GM12873 (cell line): ENCODE data around the gene TMC1.
"Not testable (repeated sequence)": the region's sequence is repeated elsewhere in the genome, so short reads cannot be mapped to it uniquely, and the experiment has no call there.

Experiments
- TF ChIP-seq, protein P1 (sequence below): IDR thresholded peaks from 2 replicates; pipeline ENCODE4 v1.5.1; 2012; ENCODE audit warnings: low read depth, mild to moderate bottlenecking, moderate library complexity, low read length, control low read depth; ENCODE audit not compliant: insufficient read depth; ENCODE audit errors: missing control alignments

The TMC1 gene

DNA sequence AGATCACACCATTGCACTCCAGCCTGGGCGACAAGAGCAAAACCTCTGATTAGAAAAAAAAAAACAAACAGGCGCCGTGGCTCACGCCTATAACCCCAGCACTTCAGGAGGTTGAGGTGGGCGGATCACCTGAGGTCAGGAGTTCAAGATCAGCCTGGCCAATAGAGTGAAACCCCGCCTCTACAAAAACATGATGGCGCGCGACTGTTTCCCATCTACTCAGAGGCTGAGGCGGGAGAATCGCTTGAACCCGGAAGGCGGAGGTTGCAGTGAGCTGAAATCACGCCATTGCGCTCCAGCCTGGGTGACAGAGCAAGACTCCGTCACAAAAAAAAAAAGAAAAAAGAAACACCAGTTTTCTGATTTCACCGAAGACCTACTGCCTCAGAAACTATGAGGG lies at the start of gene TMC1:
Gene TMC1, plus strand, starts transcription at position 193 of the 400 bp plus-strand sequence. CDS start 127,041 bp downstream, outside the sequence.
- TF ChIP-seq, protein P1, sequence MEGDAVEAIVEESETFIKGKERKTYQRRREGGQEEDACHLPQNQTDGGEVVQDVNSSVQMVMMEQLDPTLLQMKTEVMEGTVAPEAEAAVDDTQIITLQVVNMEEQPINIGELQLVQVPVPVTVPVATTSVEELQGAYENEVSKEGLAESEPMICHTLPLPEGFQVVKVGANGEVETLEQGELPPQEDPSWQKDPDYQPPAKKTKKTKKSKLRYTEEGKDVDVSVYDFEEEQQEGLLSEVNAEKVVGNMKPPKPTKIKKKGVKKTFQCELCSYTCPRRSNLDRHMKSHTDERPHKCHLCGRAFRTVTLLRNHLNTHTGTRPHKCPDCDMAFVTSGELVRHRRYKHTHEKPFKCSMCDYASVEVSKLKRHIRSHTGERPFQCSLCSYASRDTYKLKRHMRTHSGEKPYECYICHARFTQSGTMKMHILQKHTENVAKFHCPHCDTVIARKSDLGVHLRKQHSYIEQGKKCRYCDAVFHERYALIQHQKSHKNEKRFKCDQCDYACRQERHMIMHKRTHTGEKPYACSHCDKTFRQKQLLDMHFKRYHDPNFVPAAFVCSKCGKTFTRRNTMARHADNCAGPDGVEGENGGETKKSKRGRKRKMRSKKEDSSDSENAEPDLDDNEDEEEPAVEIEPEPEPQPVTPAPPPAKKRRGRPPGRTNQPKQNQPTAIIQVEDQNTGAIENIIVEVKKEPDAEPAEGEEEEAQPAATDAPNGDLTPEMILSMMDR: not testable (repeated sequence)

DNA sequence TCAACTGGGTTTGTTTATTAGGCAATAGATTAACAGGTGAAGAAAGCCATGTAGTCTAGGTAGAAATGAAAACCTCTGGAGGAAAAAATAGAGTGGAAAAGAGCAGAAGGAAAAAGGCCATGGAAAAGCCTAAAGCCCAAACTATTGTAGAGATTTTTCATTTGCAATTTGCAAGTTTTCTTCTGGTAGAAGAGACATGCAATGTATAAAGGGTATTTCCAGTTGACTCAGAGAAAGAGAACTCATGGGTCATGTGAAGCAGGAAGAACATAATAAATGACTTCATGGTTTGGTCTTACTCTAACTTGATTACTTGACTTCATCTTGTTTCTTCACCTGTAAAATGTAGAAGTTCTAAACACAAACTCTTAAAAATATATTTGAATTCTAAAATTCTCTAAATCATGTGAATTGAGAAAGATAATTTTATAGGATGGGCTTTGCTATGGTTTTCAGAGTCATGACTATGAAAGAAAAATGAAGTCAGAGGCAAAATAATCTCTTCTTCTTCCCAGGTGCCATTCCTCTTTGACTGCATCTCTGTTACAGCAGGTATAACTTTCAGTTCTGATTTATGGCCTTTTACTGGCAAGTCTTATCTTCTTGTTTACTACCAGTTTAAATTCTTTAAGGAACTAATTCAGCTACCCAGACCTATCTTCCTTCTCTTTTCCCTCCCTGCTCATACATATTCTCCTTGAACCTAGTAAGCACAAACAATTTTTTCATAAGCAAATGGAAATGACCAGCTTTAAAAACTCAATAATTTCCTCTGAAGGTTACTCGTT lies 47.7 kb upstream of the TMC1 start:
- TF ChIP-seq, protein P1: no peak

DNA sequence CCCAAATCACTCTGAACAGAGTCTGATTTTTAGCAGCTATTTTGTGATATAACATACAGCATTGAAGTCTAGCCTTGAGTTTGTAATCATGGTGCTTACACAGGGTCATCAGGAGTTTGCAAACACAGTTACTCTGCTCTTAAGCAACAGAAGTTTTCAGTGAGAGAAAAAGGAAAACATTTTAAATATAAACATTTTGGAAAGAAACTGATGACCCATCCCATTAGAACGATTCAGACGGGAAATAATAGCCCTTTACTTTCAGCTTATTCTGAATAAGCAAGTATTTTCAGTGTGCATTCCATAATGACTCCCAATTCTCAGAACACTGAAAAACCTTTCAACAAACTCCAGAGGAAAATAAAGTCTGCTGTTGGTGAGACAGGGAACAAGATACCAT lies 46.7 kb upstream of the TMC1 start:
- TF ChIP-seq, protein P1: no peak

DNA sequence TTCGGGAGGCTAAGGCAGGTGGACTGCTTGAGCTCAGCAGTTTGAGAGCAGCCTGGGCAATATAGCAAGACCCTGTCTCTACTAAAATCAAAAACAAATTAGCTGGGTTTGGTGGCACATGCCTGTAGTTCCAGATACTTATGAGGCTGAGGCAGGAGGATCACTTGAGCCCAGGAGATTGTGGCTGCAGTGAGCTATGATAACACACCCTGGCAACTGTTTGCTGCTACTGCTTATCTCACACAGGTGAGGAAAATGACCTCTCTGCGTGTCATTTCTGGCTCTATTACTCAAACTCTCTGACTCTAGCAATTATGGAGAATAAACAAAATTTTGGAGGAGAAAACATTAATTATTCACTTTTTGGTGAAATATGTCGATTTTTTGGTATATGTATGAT lies 45.3 kb upstream of the TMC1 start:
- TF ChIP-seq, protein P1: no peak

GRCh38 chr9:72476617-72477437 lies 44.6 kb upstream of the TMC1 start:
- TF ChIP-seq, protein P1: no peak

GRCh38 chr9:72477930-72478518 lies 43.4 kb upstream of the TMC1 start:
- TF ChIP-seq, protein P1: no peak

- TF ChIP-seq, protein P1: no peak
These were observed 42.4 kb upstream of the TMC1 start for GRCh38 chr9:72478966-72479365.
